Type B pancreatic cell (in vitro differentiated cells): ENCODE data around the gene LPAR1. TPM values are rescaled to one million over a fixed set of nuclear protein-coding genes. Genes with fewer than 3 reads are reported as not detected.

Source experiments
- DNase-seq: peaks from one replicate; pipeline ENCODE4 v3.0.0; 2021; ENCODE audit warnings: mixed read lengths; ENCODE audit not compliant: unreplicated experiment; ENCODE audit errors: extremely low spot score
- H3K27ac Mint-ChIP-seq: 2 replicates; pipeline ENCODE4 v1.8.0; 2021; ENCODE audit warnings: mild to moderate bottlenecking, mixed read lengths
- H3K27me3 Mint-ChIP-seq: 2 replicates; pipeline ENCODE4 v1.8.0; 2021; ENCODE audit warnings: mixed read lengths
- H3K36me3 Mint-ChIP-seq: 2 replicates; pipeline ENCODE4 v1.8.0; 2021; ENCODE audit warnings: mixed read lengths
- H3K4me1 Mint-ChIP-seq: one replicate; pipeline ENCODE4 v1.8.0; 2021; ENCODE audit warnings: mixed read lengths; ENCODE audit not compliant: unreplicated experiment
- H3K4me3 Mint-ChIP-seq: 2 replicates; pipeline ENCODE4 v1.8.0; 2021; ENCODE audit warnings: mild to moderate bottlenecking, mixed read lengths
- H3K9me3 Mint-ChIP-seq: 2 replicates; pipeline ENCODE4 v1.8.0; 2021; ENCODE audit warnings: mixed read lengths
- CTCF ChIP-seq: fragments of 200-600 bp; sonication (generic); conservative IDR thresholded peaks from 2 replicates; pipeline ENCODE4 v1.5.0; 2021; ENCODE audit warnings: antibody characterized with exemption, mild to moderate bottlenecking
- total RNA-seq: library from RNA; stranded (reverse); gene quantifications from 2 replicates; pipeline ENCODE4 v1.2.1, GENCODE V29; 2021; ENCODE audit warnings: low replicate concordance

LPAR1 gene
- total RNA-seq, 1 donor from 2014 or later, result 32.8 TPM

- Mint-ChIP-seq H3K27ac (no peak overlapping the region), H3K4me3 (no peak overlapping the region), H3K4me1 (no peaks in the 10 kb centered on the region), H3K27me3 (no peaks in the 10 kb centered on the region), H3K36me3 (no peaks in the 10 kb centered on the region), H3K9me3 (peaks cover 17% of the 10 kb centered on the region)
- no peak for TF ChIP-seq CTCF
- DNase-seq, result no peak
Observed at GRCh38 chr9:110856772-110857171, 181.5 kb downstream of the LPAR1 start.

DNA sequence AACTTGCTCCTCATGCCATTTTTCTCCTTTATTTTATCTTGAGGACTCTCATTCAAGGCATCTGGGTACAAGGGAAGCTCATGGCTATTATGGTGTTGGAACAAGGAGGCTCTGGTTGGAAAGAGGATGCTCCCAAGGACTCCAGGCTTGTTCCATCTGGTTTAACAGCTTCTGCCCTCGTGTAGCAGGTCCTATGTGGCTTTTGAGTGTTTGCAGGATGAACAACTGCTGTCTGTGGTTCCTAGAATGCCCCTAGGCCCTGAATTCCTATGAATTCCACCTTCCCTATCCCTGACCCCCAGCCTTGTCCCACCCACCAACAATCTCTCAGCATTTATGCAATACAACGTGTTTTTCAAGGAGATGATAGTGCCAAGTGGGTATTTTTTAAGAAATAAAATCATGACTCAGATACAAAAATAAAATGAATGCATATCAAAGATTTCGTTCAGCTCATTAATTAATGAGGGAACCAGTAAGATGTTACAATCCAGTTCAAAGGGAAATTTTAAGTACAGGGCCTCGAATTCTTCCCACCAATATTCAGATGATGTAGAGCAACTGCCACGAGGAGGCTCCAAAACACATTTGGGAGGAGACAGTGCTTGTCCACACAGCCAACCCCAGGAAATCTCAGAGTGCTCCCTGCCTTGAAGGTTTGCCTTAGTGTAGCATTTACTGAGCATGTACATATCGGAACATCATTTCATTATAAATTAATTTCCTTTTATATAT lies 187.7 kb downstream of the LPAR1 start:
- Mint-ChIP-seq H3K27me3 (no peaks in the 10 kb centered on the region), H3K27ac (no peak overlapping the region), H3K9me3 (peaks cover 8% of the 10 kb centered on the region), H3K4me3 (no peak overlapping the region), H3K4me1 (peaks cover 10% of the 10 kb centered on the region), H3K36me3 (no peaks in the 10 kb centered on the region)
- TF ChIP-seq CTCF, result no peak
- DNase-seq, result no peak

DNA sequence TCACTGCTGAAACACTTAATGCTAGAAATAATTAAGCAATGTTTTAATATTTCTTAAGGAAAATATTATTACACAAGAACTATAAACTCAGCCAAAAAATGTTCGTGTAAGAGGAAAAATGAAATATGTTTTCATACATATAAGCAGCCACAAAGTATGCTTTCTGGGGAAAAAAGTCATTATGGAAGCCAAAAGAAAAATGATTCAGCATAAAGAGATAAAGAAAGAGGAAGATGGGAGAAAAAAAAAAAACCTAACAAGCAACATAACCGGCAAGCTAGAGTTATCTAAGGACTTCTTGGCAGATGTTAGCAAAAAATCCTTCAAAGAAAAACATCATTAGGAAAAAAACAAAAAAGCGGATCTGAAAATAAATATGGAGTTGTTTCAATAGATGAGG lies 190.6 kb downstream of the LPAR1 start:
- H3K27ac Mint-ChIP-seq, result no peak overlapping the region
- TF ChIP-seq CTCF, result no peak
- H3K4me3 Mint-ChIP-seq, result no peak overlapping the region
- peaks cover 10% of the 10 kb centered on the region for H3K4me1 Mint-ChIP-seq
- no peaks in the 10 kb centered on the region for H3K9me3 Mint-ChIP-seq
- DNase-seq, result no peak
- H3K27me3 Mint-ChIP-seq, result peaks cover 6% of the 10 kb centered on the region
- H3K36me3 Mint-ChIP-seq, result peaks cover 6% of the 10 kb centered on the region

- Mint-ChIP-seq H3K27me3 (peaks cover 6% of the 10 kb centered on the region), H3K4me1 (peaks cover 10% of the 10 kb centered on the region), H3K27ac (no peak overlapping the region), H3K36me3 (peaks cover 6% of the 10 kb centered on the region), H3K9me3 (no peaks in the 10 kb centered on the region), H3K4me3 (no peak overlapping the region)
- DNase-seq, result no peak
- no peak for TF ChIP-seq CTCF
Observed at GRCh38 chr9:110846215-110846614, 192.1 kb downstream of the LPAR1 start.

- Mint-ChIP-seq H3K4me3 (no peak overlapping the region), H3K36me3 (peaks cover 6% of the 10 kb centered on the region), H3K27me3 (peaks cover 6% of the 10 kb centered on the region), H3K4me1 (peaks cover 10% of the 10 kb centered on the region), H3K27ac (no peak overlapping the region), H3K9me3 (no peaks in the 10 kb centered on the region)
- DNase-seq, result no peak
- TF ChIP-seq CTCF, result no peak
Observed at GRCh38 chr9:110844121-110844520, 194.1 kb downstream of the LPAR1 start.
